ENCODE measurements around the gene SLC24A3.

SLC24A3 gene

GRCh38 chr20:19291024-19291817 lies 78.8 kb downstream of the SLC24A3 start:
- no peak overlapping the region for H4K12ac ChIP-seq (ENCODE audit: low read depth, low read length)
- no peaks in the 10 kb centered on the region for H3K27me3 ChIP-seq (ENCODE audit: insufficient read depth, low read length)
- no peaks in the 10 kb centered on the region for H3K79me1 ChIP-seq (ENCODE audit: low read length)
- H3K4me2 ChIP-seq (ENCODE audit: low read length): no peak overlapping the region
- no peak overlapping the region for H2AFZ ChIP-seq (ENCODE audit: insufficient read depth, low read length, poor library complexity)
- no peaks in the 10 kb centered on the region for H3K79me2 ChIP-seq (ENCODE audit: control insufficient read depth, insufficient read depth, low read length, poor library complexity)
- H3K14ac ChIP-seq (ENCODE audit: low read length): no peak overlapping the region
- no peaks in the 10 kb centered on the region for H3K9me3 ChIP-seq (ENCODE audit: insufficient read depth, low read depth, low read length)
- DNase-seq: no peak
- no peak overlapping the region for H2AK5ac ChIP-seq (ENCODE audit: low read length)
- H4K91ac ChIP-seq (ENCODE audit: low read depth, low read length): no peak overlapping the region
- H3K27ac ChIP-seq (ENCODE audit: low read depth, low read length): no peak overlapping the region
- no peaks in the 10 kb centered on the region for H3K36me3 ChIP-seq (ENCODE audit: control insufficient read depth in 1 of 2, insufficient read depth in 2 of 2, low read length in 2 of 2)
- no peak overlapping the region for H3K9ac ChIP-seq (ENCODE audit: low read length)
- H2BK12ac ChIP-seq (ENCODE audit: low read length): no peak overlapping the region
- no peak overlapping the region for H3K18ac ChIP-seq (ENCODE audit: low read length)
- H3K4me1 ChIP-seq (ENCODE audit: control insufficient read depth in 1 of 2, insufficient read depth in 2 of 2, low read length in 2 of 2): peaks cover 2 to 4% of the 10 kb centered on the region in 2 experiments
- H4K8ac ChIP-seq (ENCODE audit: low read depth, low read length): no peak overlapping the region
- H2BK5ac ChIP-seq (ENCODE audit: low read depth, low read length, poor library complexity): no peak overlapping the region
- WGBS (ENCODE audit: extremely low coverage, insufficient coverage, insufficient read length): no CpG with 5 or more reads among the region's 11 CpGs
- H3K4ac ChIP-seq (ENCODE audit: low read depth, low read length): no peak overlapping the region
- H3K23ac ChIP-seq (ENCODE audit: low read length): no peak overlapping the region
- no peak overlapping the region for H2BK120ac ChIP-seq (ENCODE audit: insufficient read depth, low read length, poor library complexity)
- H3K4me3 ChIP-seq (ENCODE audit: low read depth, low read length): no peak overlapping the region

GRCh38 chr20:19291818-19292132 lies 79.3 kb downstream of the SLC24A3 start:
- no peaks in the 10 kb centered on the region for H3K36me3 ChIP-seq (ENCODE audit: control insufficient read depth in 1 of 2, insufficient read depth in 2 of 2, low read length in 2 of 2)
- H4K8ac ChIP-seq (ENCODE audit: low read depth, low read length): no peak overlapping the region
- no peak overlapping the region for H3K14ac ChIP-seq (ENCODE audit: low read length)
- H3K9ac ChIP-seq (ENCODE audit: low read length): no peak overlapping the region
- H3K27ac ChIP-seq (ENCODE audit: low read depth, low read length): no peak overlapping the region
- H3K18ac ChIP-seq (ENCODE audit: low read length): no peak overlapping the region
- no peaks in the 10 kb centered on the region for H3K9me3 ChIP-seq (ENCODE audit: insufficient read depth, low read depth, low read length)
- no peak overlapping the region for H2BK12ac ChIP-seq (ENCODE audit: low read length)
- no peak for DNase-seq
- H3K23ac ChIP-seq (ENCODE audit: low read length): no peak overlapping the region
- no peak overlapping the region for H4K91ac ChIP-seq (ENCODE audit: low read depth, low read length)
- H2BK120ac ChIP-seq (ENCODE audit: insufficient read depth, low read length, poor library complexity): no peak overlapping the region
- no peaks in the 10 kb centered on the region for H3K27me3 ChIP-seq (ENCODE audit: insufficient read depth, low read length)
- H3K79me1 ChIP-seq (ENCODE audit: low read length): no peaks in the 10 kb centered on the region
- H3K4me1 ChIP-seq (ENCODE audit: control insufficient read depth in 1 of 2, insufficient read depth in 2 of 2, low read length in 2 of 2): peaks cover 2 to 4% of the 10 kb centered on the region in 2 experiments
- WGBS (ENCODE audit: extremely low coverage, insufficient coverage, insufficient read length): no CpG with 5 or more reads among the region's 2 CpGs
- no peaks in the 10 kb centered on the region for H3K79me2 ChIP-seq (ENCODE audit: control insufficient read depth, insufficient read depth, low read length, poor library complexity)
- no peak overlapping the region for H3K4me3 ChIP-seq (ENCODE audit: low read depth, low read length)
- no peak overlapping the region for H2BK5ac ChIP-seq (ENCODE audit: low read depth, low read length, poor library complexity)
- H2AFZ ChIP-seq (ENCODE audit: insufficient read depth, low read length, poor library complexity): no peak overlapping the region
- no peak overlapping the region for H3K4me2 ChIP-seq (ENCODE audit: low read length)
- H4K12ac ChIP-seq (ENCODE audit: low read depth, low read length): no peak overlapping the region
- no peak overlapping the region for H2AK5ac ChIP-seq (ENCODE audit: low read length)
- no peak overlapping the region for H3K4ac ChIP-seq (ENCODE audit: low read depth, low read length)

GRCh38 chr20:19292254-19292653 lies 79.8 kb downstream of the SLC24A3 start:
- no peak overlapping the region for H2AK5ac ChIP-seq (ENCODE audit: low read length)
- H3K4ac ChIP-seq (ENCODE audit: low read depth, low read length): no peak overlapping the region
- H2BK5ac ChIP-seq (ENCODE audit: low read depth, low read length, poor library complexity): no peak overlapping the region
- no peak overlapping the region for H3K14ac ChIP-seq (ENCODE audit: low read length)
- H2BK120ac ChIP-seq (ENCODE audit: insufficient read depth, low read length, poor library complexity): no peak overlapping the region
- peaks cover 2 to 4% of the 10 kb centered on the region in 2 experiments for H3K4me1 ChIP-seq (ENCODE audit: control insufficient read depth in 1 of 2, insufficient read depth in 2 of 2, low read length in 2 of 2)
- H3K27me3 ChIP-seq (ENCODE audit: insufficient read depth, low read length): no peaks in the 10 kb centered on the region
- H3K9me3 ChIP-seq (ENCODE audit: insufficient read depth, low read depth, low read length): no peaks in the 10 kb centered on the region
- no peak overlapping the region for H2AFZ ChIP-seq (ENCODE audit: insufficient read depth, low read length, poor library complexity)
- no peak overlapping the region for H3K4me2 ChIP-seq (ENCODE audit: low read length)
- H4K91ac ChIP-seq (ENCODE audit: low read depth, low read length): no peak overlapping the region
- no peak overlapping the region for H3K27ac ChIP-seq (ENCODE audit: low read depth, low read length)
- no peaks in the 10 kb centered on the region for H3K79me2 ChIP-seq (ENCODE audit: control insufficient read depth, insufficient read depth, low read length, poor library complexity)
- H3K9ac ChIP-seq (ENCODE audit: low read length): no peak overlapping the region
- no peaks in the 10 kb centered on the region for H3K36me3 ChIP-seq (ENCODE audit: control insufficient read depth in 1 of 2, insufficient read depth in 2 of 2, low read length in 2 of 2)
- DNase-seq: no peak
- H4K12ac ChIP-seq (ENCODE audit: low read depth, low read length): no peak overlapping the region
- WGBS (ENCODE audit: extremely low coverage, insufficient coverage, insufficient read length): no CpG with 5 or more reads among the region's 7 CpGs
- H2BK12ac ChIP-seq (ENCODE audit: low read length): no peak overlapping the region
- no peak overlapping the region for H3K4me3 ChIP-seq (ENCODE audit: low read depth, low read length)
- no peak overlapping the region for H4K8ac ChIP-seq (ENCODE audit: low read depth, low read length)
- H3K23ac ChIP-seq (ENCODE audit: low read length): no peak overlapping the region
- H3K79me1 ChIP-seq (ENCODE audit: low read length): no peaks in the 10 kb centered on the region
- no peak overlapping the region for H3K18ac ChIP-seq (ENCODE audit: low read length)

- H2BK12ac ChIP-seq (ENCODE audit: low read length): no peak overlapping the region
- no peak for DNase-seq
- no peak overlapping the region for H3K18ac ChIP-seq (ENCODE audit: low read length)
- no peak overlapping the region for H3K14ac ChIP-seq (ENCODE audit: low read length)
- no peaks in the 10 kb centered on the region for H3K9me3 ChIP-seq (ENCODE audit: insufficient read depth, low read depth, low read length)
- H3K4ac ChIP-seq (ENCODE audit: low read depth, low read length): no peak overlapping the region
- H3K4me3 ChIP-seq (ENCODE audit: low read depth, low read length): no peak overlapping the region
- H3K4me2 ChIP-seq (ENCODE audit: low read length): no peak overlapping the region
- no CpG with 5 or more reads among the region's 2 CpGs for WGBS (ENCODE audit: extremely low coverage, insufficient coverage, insufficient read length)
- no peak overlapping the region for H2BK120ac ChIP-seq (ENCODE audit: insufficient read depth, low read length, poor library complexity)
- no peak overlapping the region for H2AFZ ChIP-seq (ENCODE audit: insufficient read depth, low read length, poor library complexity)
- no peak overlapping the region for H2BK5ac ChIP-seq (ENCODE audit: low read depth, low read length, poor library complexity)
- no peak overlapping the region for H4K91ac ChIP-seq (ENCODE audit: low read depth, low read length)
- H3K4me1 ChIP-seq (ENCODE audit: control insufficient read depth in 1 of 2, insufficient read depth in 2 of 2, low read length in 2 of 2): no peaks in the 10 kb centered on the region
- H2AK5ac ChIP-seq (ENCODE audit: low read length): no peak overlapping the region
- no peak overlapping the region for H4K12ac ChIP-seq (ENCODE audit: low read depth, low read length)
- H4K8ac ChIP-seq (ENCODE audit: low read depth, low read length): no peak overlapping the region
- no peaks in the 10 kb centered on the region for H3K79me2 ChIP-seq (ENCODE audit: control insufficient read depth, insufficient read depth, low read length, poor library complexity)
- no peak overlapping the region for H3K9ac ChIP-seq (ENCODE audit: low read length)
- H3K36me3 ChIP-seq (ENCODE audit: control insufficient read depth in 1 of 2, insufficient read depth in 2 of 2, low read length in 2 of 2): no peaks in the 10 kb centered on the region
- H3K79me1 ChIP-seq (ENCODE audit: low read length): no peaks in the 10 kb centered on the region
- no peak overlapping the region for H3K23ac ChIP-seq (ENCODE audit: low read length)
- H3K27me3 ChIP-seq (ENCODE audit: insufficient read depth, low read length): no peaks in the 10 kb centered on the region
- no peak overlapping the region for H3K27ac ChIP-seq (ENCODE audit: low read depth, low read length)
Observed at GRCh38 chr20:19295076-19295475, 82.6 kb downstream of the SLC24A3 start.
